Nephron (organoid): ENCODE results near the gene MRM2.

ENCODE experiments used
- H3K27ac Mint-ChIP-seq, 3 experiments: 2 replicates each; pipeline ENCODE4 v1.8.0; 2020; ENCODE audit warnings: mixed read lengths in 3 of 3, mild to moderate bottlenecking in 2 of 3, moderate library complexity in 1 of 3
- H3K27me3 Mint-ChIP-seq: 2 replicates; pipeline ENCODE4 v1.8.0; 2021; ENCODE audit warnings: low read depth, mild to moderate bottlenecking, moderate library complexity, mixed read lengths
- H3K36me3 Mint-ChIP-seq: 2 replicates; pipeline ENCODE4 v1.8.0; 2020; ENCODE audit warnings: low read depth, mixed read lengths
- H3K4me1 Mint-ChIP-seq: 2 replicates; pipeline ENCODE4 v1.8.0; 2020; ENCODE audit warnings: mixed read lengths
- H3K4me3 Mint-ChIP-seq, 3 experiments: 2 replicates each; pipeline ENCODE4 v1.8.0; 2020; ENCODE audit warnings: mild to moderate bottlenecking in 3 of 3, mixed read lengths in 3 of 3, moderate library complexity in 2 of 3
- H3K9me3 Mint-ChIP-seq: 2 replicates; pipeline ENCODE4 v1.8.0; 2020; ENCODE audit warnings: mixed read lengths
- CTCF ChIP-seq, 3 experiments: fragments of 200-600 bp; sonication (generic); IDR thresholded peaks; one replicate each; pipeline ENCODE4 v1.5.0; 2021; ENCODE audit warnings: antibody characterized with exemption in 3 of 3; ENCODE audit not compliant: unreplicated experiment in 3 of 3

The MRM2 gene

GRCh38 chr7:2220506-2220905 lies 21.5 kb downstream of the MRM2 start:
- Mint-ChIP-seq H3K36me3 (peaks cover 50% of the 10 kb centered on the region), H3K27me3 (no peaks in the 10 kb centered on the region), H3K4me1 (no peaks in the 10 kb centered on the region), H3K4me3 (no peak overlapping the region), H3K9me3 (no peaks in the 10 kb centered on the region), H3K27ac (no peak overlapping the region)
- TF ChIP-seq CTCF (IDR thresholded peaks at IDR 0.05; ENCODE audit: unreplicated experiment in 3 of 3): no peak

GRCh38 chr7:2220030-2220429 lies 22.0 kb downstream of the MRM2 start:
- no peaks in the 10 kb centered on the region for H3K4me1 Mint-ChIP-seq
- peaks cover 52% of the 10 kb centered on the region for H3K36me3 Mint-ChIP-seq
- TF ChIP-seq CTCF (IDR thresholded peaks at IDR 0.05; ENCODE audit: unreplicated experiment in 3 of 3): no peak
- H3K4me3 Mint-ChIP-seq: no peak overlapping the region
- H3K27ac Mint-ChIP-seq: no peak overlapping the region
- H3K27me3 Mint-ChIP-seq: no peaks in the 10 kb centered on the region
- no peaks in the 10 kb centered on the region for H3K9me3 Mint-ChIP-seq

- no peak for TF ChIP-seq CTCF (IDR thresholded peaks at IDR 0.05; ENCODE audit: unreplicated experiment in 3 of 3)
- no peak overlapping the region for H3K27ac Mint-ChIP-seq
- no peaks in the 10 kb centered on the region for H3K4me1 Mint-ChIP-seq
- H3K27me3 Mint-ChIP-seq: no peaks in the 10 kb centered on the region
- H3K9me3 Mint-ChIP-seq: no peaks in the 10 kb centered on the region
- H3K36me3 Mint-ChIP-seq: peaks cover 51% of the 10 kb centered on the region
- H3K4me3 Mint-ChIP-seq: no peak overlapping the region
Measured at GRCh38 chr7:2219606-2220005, 22.4 kb downstream of the MRM2 start.

- H3K4me1 Mint-ChIP-seq: no peaks in the 10 kb centered on the region
- no peaks in the 10 kb centered on the region for H3K9me3 Mint-ChIP-seq
- TF ChIP-seq CTCF (IDR thresholded peaks at IDR 0.05; ENCODE audit: unreplicated experiment in 3 of 3): no peak
- H3K4me3 Mint-ChIP-seq: no peak overlapping the region
- H3K36me3 Mint-ChIP-seq: peaks cover 50% of the 10 kb centered on the region
- H3K27ac Mint-ChIP-seq: no peak overlapping the region
- H3K27me3 Mint-ChIP-seq: no peaks in the 10 kb centered on the region
Measured at GRCh38 chr7:2219136-2219535, 22.9 kb downstream of the MRM2 start.

GRCh38 chr7:2218444-2218785 lies 23.6 kb downstream of the MRM2 start:
- Mint-ChIP-seq H3K4me1 (no peaks in the 10 kb centered on the region), H3K27me3 (no peaks in the 10 kb centered on the region), H3K4me3 (no peak overlapping the region), H3K9me3 (no peaks in the 10 kb centered on the region), H3K27ac (no peak overlapping the region), H3K36me3 (peaks cover 55% of the 10 kb centered on the region)
- no peak for TF ChIP-seq CTCF (IDR thresholded peaks at IDR 0.05; ENCODE audit: unreplicated experiment in 3 of 3)

- no peaks in the 10 kb centered on the region for H3K4me1 Mint-ChIP-seq
- TF ChIP-seq CTCF (IDR thresholded peaks at IDR 0.05; ENCODE audit: unreplicated experiment in 3 of 3): no peak
- H3K36me3 Mint-ChIP-seq: peaks cover 58% of the 10 kb centered on the region
- no peaks in the 10 kb centered on the region for H3K27me3 Mint-ChIP-seq
- H3K4me3 Mint-ChIP-seq: no peak overlapping the region
- H3K27ac Mint-ChIP-seq: no peak overlapping the region
- no peaks in the 10 kb centered on the region for H3K9me3 Mint-ChIP-seq
Measured at GRCh38 chr7:2217716-2218443, 24.1 kb downstream of the MRM2 start.
